PC-9 (cell line): ENCODE data around the gene TCAP. TPM values are rescaled to one million over a fixed set of nuclear protein-coding genes. Genes with fewer than 3 reads are reported as not detected.

Source experiments
- BruUV-seq: library from RNA; stranded (reverse); fragments of 400-500 nt; replicated peaks from 2 replicates; lab custom pipeline; 2021; lab: Mats Ljungman, UMichigan
- CTCF ChIA-PET: fragments of 300-600 bp; sonication (Branson Sonifier 250); formaldehyde crosslinking; loops from one replicate; lab custom pipeline; 2022; ENCODE audit warnings: antibody characterized with exemption; lab: Charles Lee
- POLR2A ChIA-PET: fragments of 300-600 bp; sonication (Branson Sonifier 250); formaldehyde crosslinking; loops from one replicate; lab custom pipeline; 2022; ENCODE audit warnings: antibody characterized with exemption; ENCODE audit not compliant: unreplicated experiment; lab: Charles Lee
- DNase-seq, 2 experiments: peaks; one replicate each; pipeline versions ENCODE4 v3.0.0 to v3.0.0-alpha.2; 2015 to 2022; ENCODE audit warnings: mixed read lengths in 1 of 2
- H2AFZ ChIP-seq: fragments of 200-600 bp; sonication (generic); 2 replicates; pipeline ENCODE4 v1.8.1; 2017; ENCODE audit warnings: antibody characterized with exemption
- H3F3A ChIP-seq: fragments of 200-600 bp; sonication (generic); 2 replicates; pipeline ENCODE4 v1.8.1; 2017; ENCODE audit warnings: antibody characterized with exemption, mild to moderate bottlenecking, low read depth; ENCODE audit not compliant: insufficient read depth
- H3K27ac ChIP-seq: fragments of 200-600 bp; sonication (generic); 2 replicates; pipeline ENCODE4 v1.6.1; 2016; ENCODE audit warnings: mixed run types
- H3K27me3 ChIP-seq: fragments of 200-600 bp; sonication (generic); 2 replicates; pipeline ENCODE4 v1.6.1; 2016; ENCODE audit warnings: low read depth, mixed run types; ENCODE audit not compliant: insufficient read depth
- H3K36me3 ChIP-seq: fragments of 200-600 bp; sonication (generic); 2 replicates; pipeline ENCODE4 v1.6.1; 2016; ENCODE audit warnings: low read depth, mixed run types
- H3K4me1 ChIP-seq: fragments of 200-600 bp; sonication (generic); replicated peaks from 2 replicates; pipeline ENCODE4 v1.6.1; 2016; ENCODE audit warnings: mixed run types; ENCODE audit not compliant: insufficient read depth
- H3K4me2 ChIP-seq: fragments of 200-600 bp; sonication (generic); 2 replicates; pipeline ENCODE4 v1.6.1; 2017; ENCODE audit warnings: mixed run types
- H3K4me3 ChIP-seq: fragments of 200-600 bp; sonication (generic); 2 replicates; pipeline ENCODE4 v1.6.1; 2016; ENCODE audit warnings: mixed run types
- H3K79me2 ChIP-seq: fragments of 200-600 bp; sonication (generic); 2 replicates; pipeline ENCODE4 v1.6.1; 2017; ENCODE audit warnings: low read depth, mixed run types
- H3K9me2 ChIP-seq: fragments of 200-600 bp; sonication (generic); 2 replicates; pipeline ENCODE4 v1.8.1; 2017; ENCODE audit warnings: mild to moderate bottlenecking; ENCODE audit not compliant: insufficient read depth
- H3K9me3 ChIP-seq: fragments of 200-600 bp; sonication (generic); 2 replicates; pipeline ENCODE4 v1.8.1; 2016; ENCODE audit warnings: low read depth; ENCODE audit not compliant: insufficient read depth
- H4K20me1 ChIP-seq: fragments of 200-600 bp; sonication (generic); 2 replicates; pipeline ENCODE4 v1.8.1; 2017; ENCODE audit not compliant: insufficient read depth
- EZH2 ChIP-seq: fragments of 200-600 bp; sonication (generic); IDR thresholded peaks from 2 replicates; pipeline ENCODE4 v1.8.0; 2017; ENCODE audit warnings: antibody characterized with exemption, low read depth
- intact Hi-C: fragments of 100-400 bp; cut with micrococcal nuclease; formaldehyde crosslinking; loops from one replicate; pipeline ENCODE4 v1.10.0; 2022; ENCODE audit not compliant: unreplicated experiment
- total RNA-seq: library from RNA; stranded (reverse); gene quantifications from 2 replicates; pipeline ENCODE4 v1.2.3, GENCODE V29; 2021
- TF ChIP-seq, protein P1 (sequence below): fragments of 200-600 bp; sonication (generic); conservative IDR thresholded peaks from 2 replicates; pipeline ENCODE4 v1.6.1; 2017; ENCODE audit warnings: mixed run types, antibody characterized with exemption, mild to moderate bottlenecking, moderate library complexity

Gene TCAP
- total RNA-seq, 1 experiment from 2014 or later = 1.6 TPM

DNA sequence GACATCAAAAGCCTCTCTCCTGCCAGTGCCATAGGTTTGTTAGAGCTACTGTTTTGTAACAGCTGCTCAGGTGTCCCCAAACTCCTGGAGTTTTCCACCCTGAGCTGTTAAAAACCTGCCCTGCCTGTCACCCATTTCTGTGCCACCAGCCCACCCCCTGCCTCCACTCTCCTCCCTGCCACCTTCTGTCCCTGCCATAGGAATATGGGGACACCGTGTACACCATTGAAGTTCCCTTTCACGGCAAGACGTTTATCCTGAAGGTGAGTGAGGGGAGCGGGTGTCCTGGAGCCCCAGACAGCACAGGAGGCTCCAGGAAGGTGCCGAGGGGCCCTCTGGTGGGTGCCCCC lies 5.2 kb upstream of the TCAP start:
- POLR2A ChIA-PET = no interaction called here
- TF ChIP-seq, protein P1, sequence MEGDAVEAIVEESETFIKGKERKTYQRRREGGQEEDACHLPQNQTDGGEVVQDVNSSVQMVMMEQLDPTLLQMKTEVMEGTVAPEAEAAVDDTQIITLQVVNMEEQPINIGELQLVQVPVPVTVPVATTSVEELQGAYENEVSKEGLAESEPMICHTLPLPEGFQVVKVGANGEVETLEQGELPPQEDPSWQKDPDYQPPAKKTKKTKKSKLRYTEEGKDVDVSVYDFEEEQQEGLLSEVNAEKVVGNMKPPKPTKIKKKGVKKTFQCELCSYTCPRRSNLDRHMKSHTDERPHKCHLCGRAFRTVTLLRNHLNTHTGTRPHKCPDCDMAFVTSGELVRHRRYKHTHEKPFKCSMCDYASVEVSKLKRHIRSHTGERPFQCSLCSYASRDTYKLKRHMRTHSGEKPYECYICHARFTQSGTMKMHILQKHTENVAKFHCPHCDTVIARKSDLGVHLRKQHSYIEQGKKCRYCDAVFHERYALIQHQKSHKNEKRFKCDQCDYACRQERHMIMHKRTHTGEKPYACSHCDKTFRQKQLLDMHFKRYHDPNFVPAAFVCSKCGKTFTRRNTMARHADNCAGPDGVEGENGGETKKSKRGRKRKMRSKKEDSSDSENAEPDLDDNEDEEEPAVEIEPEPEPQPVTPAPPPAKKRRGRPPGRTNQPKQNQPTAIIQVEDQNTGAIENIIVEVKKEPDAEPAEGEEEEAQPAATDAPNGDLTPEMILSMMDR = no peak
- TF ChIP-seq EZH2 = no peak

DNA sequence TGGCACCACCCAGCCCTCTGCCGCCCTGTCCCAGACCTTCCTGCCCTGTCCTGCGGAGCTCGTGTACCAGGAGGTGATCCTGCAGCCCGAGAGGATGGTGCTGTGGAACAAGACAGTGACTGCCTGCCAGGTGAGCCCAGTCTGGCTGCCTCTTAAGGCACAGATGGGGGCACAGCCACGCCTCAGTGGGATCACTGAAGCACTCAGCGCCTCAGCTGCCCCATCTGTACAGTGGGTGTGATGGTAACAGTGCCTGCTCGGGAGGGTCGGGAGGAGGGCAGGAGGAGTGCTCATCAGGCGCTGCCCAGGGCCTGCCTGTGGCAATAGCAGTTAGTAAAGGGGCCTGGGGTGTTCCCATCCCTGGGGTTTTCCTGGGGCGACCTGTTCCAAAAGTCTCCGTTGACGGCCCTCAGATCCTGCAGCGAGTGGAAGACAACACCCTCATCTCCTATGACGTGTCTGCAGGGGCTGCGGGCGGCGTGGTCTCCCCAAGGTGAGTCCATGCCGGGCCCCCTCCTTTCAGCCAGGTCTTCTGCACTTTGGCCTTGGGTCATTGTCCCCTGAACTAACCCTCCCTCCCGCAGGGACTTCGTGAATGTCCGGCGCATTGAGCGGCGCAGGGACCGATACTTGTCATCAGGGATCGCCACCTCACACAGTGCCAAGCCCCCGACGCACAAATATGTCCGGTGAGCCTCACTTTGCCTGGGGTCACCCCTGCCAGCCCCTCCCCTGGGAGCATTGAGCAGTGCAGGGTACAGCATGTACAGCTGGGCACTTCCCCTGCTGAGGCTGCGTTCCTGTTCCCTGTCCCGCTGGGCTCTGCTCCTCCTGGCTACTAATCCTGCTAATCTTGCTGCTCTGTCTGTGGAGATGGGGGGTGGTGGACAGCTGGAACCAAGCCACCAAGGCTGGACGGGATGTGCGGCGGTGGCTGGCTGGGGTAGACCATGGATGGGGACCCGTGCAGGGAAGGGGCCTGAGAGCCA lies 4.5 kb upstream of the TCAP start:
- Histone ChIP-seq H2AFZ (no peak overlapping the region), H3K9me2 (no peaks in the 10 kb centered on the region), H3K36me3 (no peaks in the 10 kb centered on the region), H3K4me2 (no peak overlapping the region), H3K79me2 (no peaks in the 10 kb centered on the region), H3K4me1 (peaks cover 12% of the 10 kb centered on the region), H3K27ac (no peak overlapping the region), H3K4me3 (no peak overlapping the region), H4K20me1 (no peaks in the 10 kb centered on the region), H3K9me3 (no peaks in the 10 kb centered on the region), H3F3A (peaks cover 18% of the 10 kb centered on the region), H3K27me3 (no peaks in the 10 kb centered on the region)
- no TSS peak for BruUV-seq
- ChIA-PET POLR2A (no interaction called here), CTCF (no interaction called here)
- TF ChIP-seq EZH2 = no peak
- TF ChIP-seq, protein P1 = no peak
- intact Hi-C loops = no loop called here
- DNase-seq = no peak

More for the DNA sequence above, 5.2 kb upstream of the TCAP start:
- Histone ChIP-seq H3F3A (peaks cover 18% of the 10 kb centered on the region), H3K4me2 (no peak overlapping the region), H3K4me3 (no peak overlapping the region), H3K27me3 (no peaks in the 10 kb centered on the region), H3K27ac (no peak overlapping the region), H3K9me3 (no peaks in the 10 kb centered on the region), H3K4me1 (peaks cover 12% of the 10 kb centered on the region), H3K9me2 (no peaks in the 10 kb centered on the region), H2AFZ (no peak overlapping the region), H3K36me3 (no peaks in the 10 kb centered on the region), H3K79me2 (no peaks in the 10 kb centered on the region), H4K20me1 (no peaks in the 10 kb centered on the region)
- no peak for DNase-seq
- no TSS peak for BruUV-seq
- intact Hi-C loops = no loop called here
- CTCF ChIA-PET = interaction anchor here (0.6 kb wide), 1 partner anchor 26 kb away, joined by 4 read pairs; no protein-coding TSS in a partner anchor

DNA sequence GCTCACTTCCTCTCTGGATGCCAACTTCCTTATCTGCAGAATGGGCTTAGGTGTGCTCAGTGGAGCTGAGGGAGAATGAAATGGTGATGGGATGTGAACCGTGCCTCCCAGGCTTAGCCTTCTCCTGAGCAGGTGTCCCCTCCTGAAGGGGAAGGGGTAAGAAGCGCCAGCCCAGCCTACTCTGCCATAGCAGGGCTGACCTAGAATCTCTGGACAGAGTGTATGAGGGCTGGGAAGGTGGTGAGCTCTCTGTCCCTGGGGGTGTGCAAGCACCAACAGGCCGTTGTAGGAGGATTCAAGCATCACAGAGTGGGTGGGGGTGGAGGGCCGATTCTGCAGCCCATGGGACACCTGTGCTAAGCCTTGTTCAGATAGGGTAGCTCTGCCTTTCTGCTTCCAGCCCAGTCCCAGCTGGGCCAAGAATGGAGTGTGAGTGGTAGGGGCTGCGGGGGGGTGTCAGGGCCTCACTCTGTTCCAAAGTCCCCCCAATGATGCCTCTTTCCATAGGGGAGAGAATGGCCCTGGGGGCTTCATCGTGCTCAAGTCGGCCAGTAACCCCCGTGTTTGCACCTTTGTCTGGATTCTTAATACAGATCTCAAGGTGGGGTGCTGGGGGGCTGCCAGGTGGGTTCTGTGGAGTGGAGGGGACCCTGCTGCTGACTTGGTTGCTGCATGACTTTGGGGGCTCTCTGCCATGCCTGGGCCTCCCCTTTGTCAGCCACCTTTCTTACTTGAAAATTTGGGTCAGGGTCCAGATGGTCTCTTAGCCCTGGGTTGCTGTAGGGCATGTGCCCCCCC lies 3.2 kb upstream of the TCAP start:
- Histone ChIP-seq H3K79me2 (no peaks in the 10 kb centered on the region), H3K4me1 (peaks cover 17% of the 10 kb centered on the region), H3K9me2 (no peaks in the 10 kb centered on the region), H3K27ac (no peak overlapping the region), H3K36me3 (no peaks in the 10 kb centered on the region), H3K9me3 (no peaks in the 10 kb centered on the region), H3K4me2 (no peak overlapping the region), H3F3A (peaks cover 18% of the 10 kb centered on the region), H4K20me1 (no peaks in the 10 kb centered on the region), H2AFZ (no peak overlapping the region), H3K27me3 (no peaks in the 10 kb centered on the region), H3K4me3 (no peak overlapping the region)
- no peak for DNase-seq
- ChIA-PET POLR2A (no interaction called here), CTCF (interaction anchor here (0.6 kb wide), 1 partner anchor 13 kb away, joined by 5 read pairs; no protein-coding TSS in a partner anchor)
- no TSS peak for BruUV-seq
- intact Hi-C loops = no loop called here
- TF ChIP-seq, protein P1 = no peak
- TF ChIP-seq EZH2 = no peak
